ENCODE measurements around the gene EBF3. TPM values are rescaled to one million over a fixed set of nuclear protein-coding genes. Genes with fewer than 3 reads are reported as not detected.
A peak's percentile ranks its signal among the peaks of the same experiment; 100 is the strongest.

EBF3 gene
- total RNA-seq, 1 donor, result 14.7 TPM

- H3K4me3 ChIP-seq (ENCODE audit: low read depth, low read length), result peak overlapping the region; percentile 64
- no peak for DNase-seq (ENCODE audit: low read depth)
- no peak for TF ChIP-seq CTCF (IDR thresholded peaks at IDR 0.05; ENCODE audit: insufficient read depth, low read length)
Measured at GRCh38 chr10:129964611-129965424, 744 bp upstream of the EBF3 start.

GRCh38 chr10:129962872-129963640 is 1.0 kb downstream of the EBF3 start:
- peak; percentile 59 for DNase-seq (ENCODE audit: low read depth)
- no peak for TF ChIP-seq CTCF (IDR thresholded peaks at IDR 0.05; ENCODE audit: insufficient read depth, low read length)

GRCh38 chr10:129962031-129962871 is 1.8 kb downstream of the EBF3 start:
- TF ChIP-seq CTCF (IDR thresholded peaks at IDR 0.05; ENCODE audit: insufficient read depth, low read length), result no peak
- DNase-seq (ENCODE audit: low read depth), result peak; percentile 63
- peak overlapping the region; percentile 74 for H3K4me3 ChIP-seq (ENCODE audit: low read depth, low read length)

More at GRCh38 chr10:129962872-129963640, 1.0 kb downstream of the EBF3 start:
- H3K4me3 ChIP-seq (ENCODE audit: low read depth, low read length), result peak overlapping the region; percentile 74

- peak; percentile 61 for DNase-seq (ENCODE audit: low read depth)
- H3K4me3 ChIP-seq (ENCODE audit: low read depth, low read length), result peak overlapping the region; percentile 74
- no peak for TF ChIP-seq CTCF (IDR thresholded peaks at IDR 0.05; ENCODE audit: insufficient read depth, low read length)
Measured at GRCh38 chr10:129961157-129961701, 2.8 kb downstream of the EBF3 start.

GRCh38 chr10:129960481-129961156 is 3.5 kb downstream of the EBF3 start:
- no peak for TF ChIP-seq CTCF (IDR thresholded peaks at IDR 0.05; ENCODE audit: insufficient read depth, low read length)
- peak overlapping the region; percentile 74 for H3K4me3 ChIP-seq (ENCODE audit: low read depth, low read length)
- peak; percentile 22 for DNase-seq (ENCODE audit: low read depth)

All from fibroblast of the aortic adventitia (primary cell).